Coronary artery (tissue), 2 donors: ENCODE measurements around the gene LYPD5.

ENCODE experiments used
- DNase-seq: peaks from one replicate; pipeline ENCODE4 v3.0.0-alpha.2; 2017; ENCODE audit warnings: low spot score
- H3K27ac ChIP-seq, 2 donors: fragments of 200-600 bp; sonication (generic); one replicate each; pipeline ENCODE4 v1.5.1; 2016 to 2019
- H3K4me3 ChIP-seq: fragments of 200-600 bp; sonication (generic); 2 replicates; pipeline ENCODE4 v1.5.1; 2016; ENCODE audit warnings: mild to moderate bottlenecking, moderate library complexity
- TF ChIP-seq, protein P1 (sequence below): fragments of 200-600 bp; sonication (generic); IDR thresholded peaks from one replicate; pipeline ENCODE4 v1.5.1; 2019; ENCODE audit warnings: antibody characterized with exemption

The LYPD5 gene

DNA sequence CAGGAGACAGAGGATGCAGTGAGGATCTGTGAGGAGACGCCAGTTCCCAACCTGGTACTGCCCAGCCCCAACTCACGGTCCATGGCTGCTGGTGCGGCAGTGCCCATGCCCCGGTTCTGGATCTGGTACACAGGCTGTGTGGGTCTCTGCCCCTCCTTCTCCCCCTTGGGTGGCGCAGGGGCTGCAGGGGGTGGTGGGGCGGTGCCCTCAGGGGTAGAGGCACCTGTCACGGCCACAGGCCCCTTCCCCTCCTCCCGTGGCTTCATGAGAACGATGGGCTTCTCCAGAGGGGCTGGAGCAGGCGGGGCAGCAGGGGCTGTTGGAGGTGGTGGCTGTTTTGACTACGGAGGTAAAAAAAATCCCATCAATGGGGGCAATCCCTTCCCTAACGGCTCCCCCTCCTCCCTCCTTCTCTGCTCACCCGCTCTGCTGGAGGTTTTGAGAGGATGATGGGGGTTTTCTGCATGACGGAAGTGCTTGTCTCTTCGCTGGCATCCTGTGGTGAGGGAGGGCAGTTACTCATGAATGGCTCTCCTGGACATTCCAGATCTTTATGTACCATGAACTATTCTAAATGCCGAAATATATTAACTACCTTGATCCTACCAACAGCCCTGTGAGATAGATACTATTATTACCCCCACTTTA, 54.6 kb downstream of the LYPD5 start:
- DNase-seq, result no peak
- H3K4me3 ChIP-seq, result no peak overlapping the region
- H3K27ac ChIP-seq, result no peak overlapping the region
- TF ChIP-seq, protein P1, sequence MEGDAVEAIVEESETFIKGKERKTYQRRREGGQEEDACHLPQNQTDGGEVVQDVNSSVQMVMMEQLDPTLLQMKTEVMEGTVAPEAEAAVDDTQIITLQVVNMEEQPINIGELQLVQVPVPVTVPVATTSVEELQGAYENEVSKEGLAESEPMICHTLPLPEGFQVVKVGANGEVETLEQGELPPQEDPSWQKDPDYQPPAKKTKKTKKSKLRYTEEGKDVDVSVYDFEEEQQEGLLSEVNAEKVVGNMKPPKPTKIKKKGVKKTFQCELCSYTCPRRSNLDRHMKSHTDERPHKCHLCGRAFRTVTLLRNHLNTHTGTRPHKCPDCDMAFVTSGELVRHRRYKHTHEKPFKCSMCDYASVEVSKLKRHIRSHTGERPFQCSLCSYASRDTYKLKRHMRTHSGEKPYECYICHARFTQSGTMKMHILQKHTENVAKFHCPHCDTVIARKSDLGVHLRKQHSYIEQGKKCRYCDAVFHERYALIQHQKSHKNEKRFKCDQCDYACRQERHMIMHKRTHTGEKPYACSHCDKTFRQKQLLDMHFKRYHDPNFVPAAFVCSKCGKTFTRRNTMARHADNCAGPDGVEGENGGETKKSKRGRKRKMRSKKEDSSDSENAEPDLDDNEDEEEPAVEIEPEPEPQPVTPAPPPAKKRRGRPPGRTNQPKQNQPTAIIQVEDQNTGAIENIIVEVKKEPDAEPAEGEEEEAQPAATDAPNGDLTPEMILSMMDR, result no peak
